GM21717 (cell line): ENCODE data around the gene COA5.
A peak's percentile ranks its signal among the peaks of the same experiment; 100 is the strongest.

Experiments used
- ATAC-seq: cut with Tn5 transposase; IDR thresholded peaks from one replicate; pipeline ENCODE4 v1.9.1; 2021; ENCODE audit warnings: mild to moderate bottlenecking, moderate library complexity; ENCODE audit not compliant: unreplicated experiment

COA5 gene, protein sequence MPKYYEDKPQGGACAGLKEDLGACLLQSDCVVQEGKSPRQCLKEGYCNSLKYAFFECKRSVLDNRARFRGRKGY

GRCh38 chr2:98608116-98608961 lies at the start of gene COA5, which contains the start of gene UNC50:
Gene COA5, minus strand, starts transcription at chr2:98608512. Its CDS starts 107 bp downstream, at chr2:98608405.
Gene UNC50, plus strand, starts transcription at chr2:98608589. Its CDS starts 1,171 bp downstream, at chr2:98609760.
- peak; percentile 72 for ATAC-seq

DNA sequence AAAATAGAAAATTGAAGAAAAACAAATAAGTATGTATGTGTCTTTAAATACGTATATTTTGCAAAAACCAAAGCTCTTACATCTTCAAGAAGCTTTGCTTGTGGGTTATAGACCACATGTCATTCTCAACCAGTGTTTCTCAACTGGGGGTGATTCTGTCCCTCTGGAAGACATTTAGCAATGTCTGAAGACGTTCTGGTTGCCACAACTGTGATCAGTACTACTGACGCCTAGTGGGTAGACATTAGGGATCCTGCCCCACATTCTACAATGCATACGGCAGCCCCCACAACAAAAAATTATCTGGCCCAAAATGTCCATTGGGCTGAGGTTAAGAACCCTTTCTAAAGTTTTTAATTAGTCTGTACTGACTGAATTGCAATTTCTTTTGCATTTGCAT lies 48.5 kb upstream of the COA5 start:
- ATAC-seq: no peak

GRCh38 chr2:98654699-98655495 lies 46.6 kb upstream of the COA5 start:
- no peak for ATAC-seq

DNA sequence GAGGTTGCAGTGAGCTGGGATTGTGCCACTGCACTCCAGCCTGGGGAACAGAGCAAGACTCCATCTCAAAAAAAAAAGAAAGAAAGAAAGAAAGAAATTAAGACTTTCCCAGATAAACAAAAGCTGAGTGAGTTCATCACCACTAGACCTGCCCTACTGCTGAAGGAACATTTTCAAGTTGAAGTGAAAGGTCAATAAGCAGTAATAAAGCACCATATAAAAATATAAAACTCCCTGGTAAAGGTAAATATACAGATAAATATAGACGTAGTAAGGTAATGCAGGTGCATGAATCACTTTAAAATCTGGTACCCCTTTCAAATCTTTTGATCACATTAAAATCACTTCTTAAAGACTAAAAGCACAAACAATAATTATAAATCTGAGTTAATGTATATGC lies 42.7 kb upstream of the COA5 start:
- no peak for ATAC-seq

DNA sequence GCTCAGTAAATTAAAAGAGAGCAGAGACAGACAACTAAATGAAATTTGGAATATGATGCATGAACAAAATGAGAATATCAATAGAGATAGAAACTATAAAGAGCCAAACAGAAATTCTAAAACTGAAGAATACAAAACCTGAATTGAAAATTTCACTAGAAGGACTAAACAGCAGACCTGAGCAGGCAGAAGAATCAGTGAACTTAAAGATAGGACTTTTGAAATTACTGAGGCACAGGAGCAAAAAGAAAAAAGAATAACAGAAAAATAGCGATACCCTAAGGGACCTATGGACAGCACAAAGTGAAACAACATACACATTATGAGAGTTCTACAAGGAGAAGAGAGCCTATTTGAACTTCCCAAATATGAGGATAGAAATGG lies 41.7 kb upstream of the COA5 start:
- ATAC-seq: no peak

GRCh38 chr2:98649135-98649991 lies 41.1 kb upstream of the COA5 start:
- ATAC-seq: no peak

DNA sequence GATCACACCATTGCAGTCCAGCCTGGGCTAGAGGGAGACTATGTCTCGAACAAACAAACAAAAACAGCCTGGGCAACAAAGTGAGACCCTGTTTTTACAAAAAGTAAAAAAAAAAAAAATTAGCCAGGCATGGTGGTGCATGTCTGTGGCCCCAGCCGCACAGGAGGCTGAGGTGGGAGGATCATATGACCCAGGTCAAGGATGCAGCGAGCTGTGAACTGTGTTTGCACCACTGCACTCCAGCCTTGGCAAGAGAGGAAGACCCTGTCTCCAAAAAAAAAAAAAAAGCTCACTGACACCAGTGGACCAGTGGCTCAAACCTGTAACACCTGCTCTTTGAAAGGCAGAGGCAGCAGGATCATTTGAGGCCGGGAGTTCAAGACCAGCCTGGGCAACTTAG lies 40.1 kb upstream of the COA5 start:
- no peak for ATAC-seq

DNA sequence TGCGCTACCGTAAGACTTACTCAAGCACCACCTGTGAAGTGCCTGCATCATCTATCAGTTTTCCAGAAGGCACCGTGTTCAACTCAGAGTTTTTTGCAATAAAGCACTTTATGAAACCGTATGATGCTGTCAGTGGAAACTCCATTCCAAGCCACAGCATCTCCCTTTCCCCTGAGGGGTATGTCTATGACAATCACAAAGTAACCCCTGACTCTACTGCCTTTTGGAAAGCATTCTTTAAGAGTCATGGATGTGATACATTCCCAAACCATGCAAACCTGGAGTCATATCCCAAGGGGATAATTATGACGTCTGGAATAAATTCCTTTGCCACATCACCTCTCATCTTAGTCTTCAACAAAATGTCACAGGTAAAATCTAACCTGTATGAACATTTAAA lies 39.3 kb upstream of the COA5 start:
- ATAC-seq: no peak

- ATAC-seq: no peak
Observed at GRCh38 chr2:98643496-98644100, 35.3 kb upstream of the COA5 start.

- peak; percentile 74 for ATAC-seq
Observed at GRCh38 chr2:98637401-98638147, 29.3 kb upstream of the COA5 start.

GRCh38 chr2:98634406-98635092 lies 26.2 kb upstream of the COA5 start:
- no peak for ATAC-seq

- ATAC-seq: no peak
Observed at GRCh38 chr2:98632351-98632750, 24.0 kb upstream of the COA5 start.

GRCh38 chr2:98623657-98624056 lies 15.3 kb upstream of the COA5 start:
- no peak for ATAC-seq

- no peak for ATAC-seq
Observed at GRCh38 chr2:98617149-98617548, 8.8 kb upstream of the COA5 start.

DNA sequence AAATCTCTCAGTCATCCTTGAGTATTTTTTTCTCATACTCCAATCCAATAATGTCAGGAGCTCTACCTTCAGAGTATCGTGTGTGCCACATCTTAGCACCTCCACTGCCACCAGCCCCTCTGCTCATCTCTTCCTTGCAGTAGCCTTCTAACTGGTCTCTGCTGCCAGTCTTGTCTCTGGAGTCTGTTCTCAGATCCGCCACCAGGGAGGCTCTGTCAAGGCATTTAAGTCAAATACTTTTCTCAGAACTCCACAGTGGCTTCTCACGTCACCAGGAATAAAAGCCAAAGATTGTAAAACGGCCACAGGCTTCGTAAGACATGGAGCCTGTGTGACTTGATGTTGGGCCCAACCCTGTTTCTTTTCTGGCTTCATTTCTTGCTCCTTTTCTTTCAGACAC lies 7.2 kb upstream of the COA5 start:
- no peak for ATAC-seq

DNA sequence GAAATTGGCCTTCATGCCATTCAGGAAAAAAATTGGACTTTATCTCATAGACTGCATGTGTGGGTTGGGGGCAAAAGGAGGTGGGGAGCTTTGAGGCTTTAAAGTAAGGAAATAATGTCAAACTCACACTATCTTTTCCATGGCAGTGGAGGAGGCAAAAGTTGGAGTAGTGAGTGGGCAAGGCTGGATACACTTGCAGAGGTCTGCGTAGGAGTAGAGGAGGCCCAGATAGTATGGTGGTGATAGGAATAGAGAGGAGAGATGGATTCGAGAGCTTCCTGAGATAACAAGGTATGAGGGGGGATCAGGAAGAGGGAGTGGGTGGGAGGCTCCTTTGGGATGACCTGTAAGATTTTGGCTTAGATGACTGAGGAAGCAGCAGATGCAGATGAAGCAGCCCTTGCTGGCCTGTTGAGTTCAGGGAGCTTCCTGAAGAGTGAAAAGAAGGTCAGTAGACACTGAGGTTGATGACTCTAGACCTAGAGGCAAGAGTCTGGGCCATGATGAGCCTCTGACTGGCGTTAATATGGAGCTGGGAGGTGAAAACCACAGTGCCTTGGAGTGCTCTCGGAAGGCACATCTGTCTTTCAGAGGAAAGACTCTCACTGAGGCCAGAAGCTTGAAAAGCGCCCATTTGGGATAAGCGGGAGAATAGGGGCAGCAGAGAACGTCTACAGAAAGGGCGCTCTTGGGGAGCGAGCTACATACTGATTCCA lies 5.9 kb upstream of the COA5 start:
- ATAC-seq: no peak

- peak; percentile 12 for ATAC-seq
Observed at GRCh38 chr2:98608962-98609604, 771 bp upstream of the COA5 start.

DNA sequence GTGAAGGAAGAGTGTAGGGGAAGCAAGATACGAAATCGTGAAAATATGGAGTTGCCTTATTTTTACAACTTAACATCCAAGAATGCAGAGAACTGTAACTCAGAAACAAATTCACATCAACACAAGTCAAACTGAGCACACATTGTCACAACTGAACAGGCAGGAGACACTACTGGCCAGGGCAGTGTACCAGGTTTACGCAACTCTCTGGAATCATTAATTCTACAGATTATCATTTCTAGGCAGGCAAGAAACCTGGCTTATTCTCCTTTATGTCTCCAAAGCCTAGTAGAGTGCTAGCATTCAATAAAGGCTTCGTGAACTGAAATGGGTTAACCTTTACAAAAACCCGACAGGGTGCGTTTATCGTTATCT lies 584 bp downstream of the COA5 start:
- no peak for ATAC-seq
